ENCODE results near the gene CRYBB3.

The CRYBB3 gene

GRCh38 chr22:25212337-25212736 lies 12.7 kb downstream of the CRYBB3 start:
- TF ChIP-seq, protein P1, sequence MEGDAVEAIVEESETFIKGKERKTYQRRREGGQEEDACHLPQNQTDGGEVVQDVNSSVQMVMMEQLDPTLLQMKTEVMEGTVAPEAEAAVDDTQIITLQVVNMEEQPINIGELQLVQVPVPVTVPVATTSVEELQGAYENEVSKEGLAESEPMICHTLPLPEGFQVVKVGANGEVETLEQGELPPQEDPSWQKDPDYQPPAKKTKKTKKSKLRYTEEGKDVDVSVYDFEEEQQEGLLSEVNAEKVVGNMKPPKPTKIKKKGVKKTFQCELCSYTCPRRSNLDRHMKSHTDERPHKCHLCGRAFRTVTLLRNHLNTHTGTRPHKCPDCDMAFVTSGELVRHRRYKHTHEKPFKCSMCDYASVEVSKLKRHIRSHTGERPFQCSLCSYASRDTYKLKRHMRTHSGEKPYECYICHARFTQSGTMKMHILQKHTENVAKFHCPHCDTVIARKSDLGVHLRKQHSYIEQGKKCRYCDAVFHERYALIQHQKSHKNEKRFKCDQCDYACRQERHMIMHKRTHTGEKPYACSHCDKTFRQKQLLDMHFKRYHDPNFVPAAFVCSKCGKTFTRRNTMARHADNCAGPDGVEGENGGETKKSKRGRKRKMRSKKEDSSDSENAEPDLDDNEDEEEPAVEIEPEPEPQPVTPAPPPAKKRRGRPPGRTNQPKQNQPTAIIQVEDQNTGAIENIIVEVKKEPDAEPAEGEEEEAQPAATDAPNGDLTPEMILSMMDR (IDR thresholded peaks at IDR 0.05; ENCODE audit: low read depth, low read length, missing control alignments): no peak
- DNase-seq: no peak
- no peak overlapping the region for H3K27ac ChIP-seq
- in situ Hi-C loops (cut with HindIII; ENCODE audit: low pct_ligation_motif_present, low sequenced_read_pairs): no loop called here
- H3K4me3 ChIP-seq (ENCODE audit: low read depth, low read length): no peak overlapping the region
- no peaks in the 10 kb centered on the region for H3K36me3 ChIP-seq (replicated peaks)
- H3K27me3 ChIP-seq (replicated peaks): no peaks in the 10 kb centered on the region

DNA sequence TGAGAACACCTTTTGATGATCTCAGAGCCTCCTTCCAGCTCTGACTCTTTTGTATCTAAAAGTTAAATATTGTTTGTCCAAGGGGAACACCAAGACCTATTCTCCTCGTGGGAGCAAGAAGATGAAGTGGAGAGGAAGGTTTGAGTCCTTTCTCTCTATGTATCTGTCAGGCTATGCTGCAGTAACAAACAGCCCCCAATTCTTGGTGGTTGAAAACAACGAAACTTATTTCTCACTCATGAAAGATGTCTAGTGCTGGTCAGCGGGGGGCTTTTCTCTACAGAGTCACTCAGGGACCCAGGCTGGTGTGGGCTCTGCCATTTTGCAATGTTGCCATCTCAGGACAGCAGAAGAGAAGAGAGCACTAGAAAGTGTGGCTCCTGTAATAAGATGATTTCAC lies 13.6 kb downstream of the CRYBB3 start:
- in situ Hi-C loops (cut with HindIII; ENCODE audit: low pct_ligation_motif_present, low sequenced_read_pairs): no loop called here
- H3K27ac ChIP-seq: no peak overlapping the region
- H3K4me3 ChIP-seq (ENCODE audit: low read depth, low read length): no peak overlapping the region
- TF ChIP-seq, protein P1 (IDR thresholded peaks at IDR 0.05; ENCODE audit: low read depth, low read length, missing control alignments): no peak
- no peaks in the 10 kb centered on the region for H3K27me3 ChIP-seq (replicated peaks)
- H3K36me3 ChIP-seq (replicated peaks): no peaks in the 10 kb centered on the region
- DNase-seq: no peak

DNA sequence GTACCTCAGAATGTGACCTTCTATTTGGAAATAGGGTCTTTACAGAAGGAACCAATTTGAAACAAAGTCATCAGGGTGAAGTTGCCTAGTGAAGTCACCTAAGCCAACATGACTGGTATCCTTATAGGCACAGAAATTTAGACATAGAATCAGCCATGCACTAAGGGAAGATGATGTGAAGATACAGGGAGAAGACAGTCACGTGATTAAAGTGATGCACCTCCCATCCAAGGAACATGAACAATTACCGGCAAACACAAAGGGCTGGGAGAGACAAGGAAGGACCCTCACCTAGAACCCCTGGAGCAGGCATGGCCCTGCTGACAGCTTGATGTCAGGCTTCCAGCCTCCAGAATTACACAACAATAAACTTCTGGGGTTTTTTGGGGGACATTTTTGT lies 16.6 kb downstream of the CRYBB3 start:
- no peak overlapping the region for H3K27ac ChIP-seq
- H3K27me3 ChIP-seq (replicated peaks): no peaks in the 10 kb centered on the region
- no peak for DNase-seq
- no peak overlapping the region for H3K4me3 ChIP-seq (ENCODE audit: low read depth, low read length)
- TF ChIP-seq, protein P1 (IDR thresholded peaks at IDR 0.05; ENCODE audit: low read depth, low read length, missing control alignments): no peak
- H3K36me3 ChIP-seq (replicated peaks): no peaks in the 10 kb centered on the region
- in situ Hi-C loops (cut with HindIII; ENCODE audit: low pct_ligation_motif_present, low sequenced_read_pairs): no loop called here

DNA sequence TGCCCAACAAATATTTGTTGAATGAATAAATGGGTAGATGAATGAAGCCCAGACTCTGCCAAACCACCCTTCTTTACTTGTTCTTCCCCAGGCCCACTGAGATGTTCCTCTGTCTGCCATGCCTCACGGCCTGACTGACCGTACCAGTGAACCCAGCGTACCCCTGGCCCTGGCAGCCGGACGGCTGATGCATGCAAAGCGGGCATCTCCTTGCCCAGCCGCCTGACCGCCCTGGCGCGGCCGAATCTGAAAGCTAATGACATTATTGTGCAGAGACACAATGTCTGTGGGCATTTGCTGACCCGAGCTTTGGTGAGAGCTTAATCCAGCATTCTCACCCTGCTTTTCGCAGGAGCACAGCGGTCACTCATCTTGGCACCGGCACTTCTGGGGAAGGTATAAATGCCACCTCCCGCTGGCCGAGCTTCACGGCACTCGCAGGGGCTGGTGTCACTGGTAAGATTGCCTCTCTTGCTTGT lies 19.6 kb downstream of the CRYBB3 start, which contains the start of gene CRYBB2:
Gene CRYBB2 (plus strand): TSS at position 429 of the 479 bp plus-strand sequence. CDS start 1,791 bp downstream, outside the sequence.
- H3K27ac ChIP-seq: no peak within 1 kb of the TSS
- H3K4me3 ChIP-seq (ENCODE audit: low read depth, low read length): no peak within 1 kb of the TSS
- in situ Hi-C loops (cut with HindIII; ENCODE audit: low pct_ligation_motif_present, low sequenced_read_pairs): no loop called here
- TF ChIP-seq, protein P1 (IDR thresholded peaks at IDR 0.05; ENCODE audit: low read depth, low read length, missing control alignments): no peak
- H3K36me3 ChIP-seq (replicated peaks): no peaks in the 10 kb centered on the region
- no peaks in the 10 kb centered on the region for H3K27me3 ChIP-seq (replicated peaks)
- DNase-seq: no peak

GRCh38 chr22:25219948-25220442 lies 20.3 kb downstream of the CRYBB3 start:
- Histone ChIP-seq H3K27me3 (replicated peaks) (no peaks in the 10 kb centered on the region), H3K36me3 (replicated peaks) (no peaks in the 10 kb centered on the region), H3K27ac (no peak overlapping the region), H3K4me3 (ENCODE audit: low read depth, low read length) (no peak overlapping the region)
- TF ChIP-seq, protein P1 (IDR thresholded peaks at IDR 0.05; ENCODE audit: low read depth, low read length, missing control alignments): no peak
- no peak for DNase-seq
- in situ Hi-C loops (cut with HindIII; ENCODE audit: low pct_ligation_motif_present, low sequenced_read_pairs): no loop called here

GRCh38 chr22:25221790-25222189 lies 22.1 kb downstream of the CRYBB3 start:
- in situ Hi-C loops (cut with HindIII; ENCODE audit: low pct_ligation_motif_present, low sequenced_read_pairs): no loop called here
- H3K4me3 ChIP-seq (ENCODE audit: low read depth, low read length): no peak overlapping the region
- TF ChIP-seq, protein P1 (IDR thresholded peaks at IDR 0.05; ENCODE audit: low read depth, low read length, missing control alignments): no peak
- no peak for DNase-seq
- H3K27ac ChIP-seq: no peak overlapping the region
- no peaks in the 10 kb centered on the region for H3K27me3 ChIP-seq (replicated peaks)
- H3K36me3 ChIP-seq (replicated peaks): no peaks in the 10 kb centered on the region

All from brain microvascular endothelial cell (primary cell).